ENCODE results near the gene DYNAP. TPM values are rescaled to one million over a fixed set of nuclear protein-coding genes. Genes with fewer than 3 reads are reported as not detected.

DYNAP gene
- total RNA-seq, 4 donors from 2014 or later, result not detected

DNA sequence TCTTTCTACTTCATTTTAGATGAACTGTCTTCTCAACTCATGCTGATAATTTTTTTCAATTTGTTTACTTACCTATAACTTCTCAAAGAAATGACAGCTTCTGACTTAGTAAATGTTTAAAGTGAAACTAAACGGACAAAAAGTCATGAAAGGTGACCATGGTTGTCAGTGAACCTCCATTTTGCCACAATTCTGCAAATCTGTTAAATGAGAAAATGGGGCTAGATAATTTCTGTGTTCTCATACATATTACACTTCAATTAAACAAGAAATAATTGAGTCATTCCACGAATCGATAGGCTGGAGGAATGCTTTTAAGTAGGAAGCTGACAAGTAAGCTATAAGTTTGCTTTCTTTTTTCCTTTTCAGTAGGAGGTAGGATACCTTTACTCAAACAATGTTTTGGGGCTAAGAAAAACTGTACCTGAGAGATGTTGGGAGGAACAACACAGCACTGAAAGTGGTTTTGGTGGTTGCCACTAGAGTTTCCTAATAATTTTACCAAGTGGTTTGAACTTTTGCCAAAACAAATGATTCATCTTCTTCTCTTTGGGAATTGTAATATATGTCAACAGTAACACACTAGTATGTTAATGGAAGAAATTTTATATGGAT, 17.1 kb downstream of the DYNAP start:
- Histone ChIP-seq H3K27me3 (no peaks in the 10 kb centered on the region), H3K27ac (replicated peaks in 1 of 4) (no peak overlapping the region), H3K9me3 (no peaks in the 10 kb centered on the region), H3K36me3 (no peaks in the 10 kb centered on the region), H3K4me3 (no peak overlapping the region), H3K4me1 (no peaks in the 10 kb centered on the region)
- no peak for DNase-seq (ENCODE audit: extremely low spot score)
- TF ChIP-seq, protein P1, sequence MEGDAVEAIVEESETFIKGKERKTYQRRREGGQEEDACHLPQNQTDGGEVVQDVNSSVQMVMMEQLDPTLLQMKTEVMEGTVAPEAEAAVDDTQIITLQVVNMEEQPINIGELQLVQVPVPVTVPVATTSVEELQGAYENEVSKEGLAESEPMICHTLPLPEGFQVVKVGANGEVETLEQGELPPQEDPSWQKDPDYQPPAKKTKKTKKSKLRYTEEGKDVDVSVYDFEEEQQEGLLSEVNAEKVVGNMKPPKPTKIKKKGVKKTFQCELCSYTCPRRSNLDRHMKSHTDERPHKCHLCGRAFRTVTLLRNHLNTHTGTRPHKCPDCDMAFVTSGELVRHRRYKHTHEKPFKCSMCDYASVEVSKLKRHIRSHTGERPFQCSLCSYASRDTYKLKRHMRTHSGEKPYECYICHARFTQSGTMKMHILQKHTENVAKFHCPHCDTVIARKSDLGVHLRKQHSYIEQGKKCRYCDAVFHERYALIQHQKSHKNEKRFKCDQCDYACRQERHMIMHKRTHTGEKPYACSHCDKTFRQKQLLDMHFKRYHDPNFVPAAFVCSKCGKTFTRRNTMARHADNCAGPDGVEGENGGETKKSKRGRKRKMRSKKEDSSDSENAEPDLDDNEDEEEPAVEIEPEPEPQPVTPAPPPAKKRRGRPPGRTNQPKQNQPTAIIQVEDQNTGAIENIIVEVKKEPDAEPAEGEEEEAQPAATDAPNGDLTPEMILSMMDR (IDR thresholded peaks at IDR 0.05), result no peak
- TF ChIP-seq POLR2A (IDR thresholded peaks at IDR 0.05; ENCODE audit: low read depth) (no peak), EP300 (IDR thresholded peaks at IDR 0.05) (no peak), POLR2AphosphoS5 (IDR thresholded peaks at IDR 0.05) (no peak)
- 73% methylated on average over 3 of the region's 3 CpGs for WGBS
- intact Hi-C loops (cut with DNase I), result no loop called here

DNA sequence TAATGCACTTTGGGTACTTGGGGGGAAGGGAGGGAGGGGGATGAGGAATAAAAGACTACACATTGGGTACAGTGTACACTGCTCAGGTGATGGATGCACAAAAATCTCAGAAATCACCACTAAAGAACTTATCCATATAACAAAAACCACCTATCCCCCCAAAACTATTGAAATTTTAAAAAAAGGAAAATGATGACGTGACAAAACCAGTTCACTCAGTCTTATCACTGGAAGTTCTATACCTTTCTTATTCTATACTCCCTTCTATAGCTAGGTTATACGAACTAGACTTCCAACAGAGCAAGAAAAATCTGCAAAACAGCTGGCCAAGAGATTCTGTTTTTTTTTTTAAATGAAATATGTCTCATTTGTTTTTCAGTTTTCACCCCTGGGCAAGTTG, 20.8 kb downstream of the DYNAP start:
- Histone ChIP-seq H3K27ac (replicated peaks in 1 of 4) (no peak overlapping the region), H3K4me3 (no peak overlapping the region), H3K36me3 (no peaks in the 10 kb centered on the region), H3K27me3 (no peaks in the 10 kb centered on the region), H3K9me3 (no peaks in the 10 kb centered on the region), H3K4me1 (no peaks in the 10 kb centered on the region)
- 66% methylated on average over 2 of the region's 2 CpGs for WGBS
- intact Hi-C loops (cut with DNase I), result no loop called here
- DNase-seq (ENCODE audit: extremely low spot score), result no peak
- TF ChIP-seq, protein P1 (IDR thresholded peaks at IDR 0.05), result no peak
- no peak for TF ChIP-seq POLR2AphosphoS5 (IDR thresholded peaks at IDR 0.05)
- no peak for TF ChIP-seq POLR2A (IDR thresholded peaks at IDR 0.05; ENCODE audit: low read depth)
- no peak for TF ChIP-seq EP300 (IDR thresholded peaks at IDR 0.05)

DNA sequence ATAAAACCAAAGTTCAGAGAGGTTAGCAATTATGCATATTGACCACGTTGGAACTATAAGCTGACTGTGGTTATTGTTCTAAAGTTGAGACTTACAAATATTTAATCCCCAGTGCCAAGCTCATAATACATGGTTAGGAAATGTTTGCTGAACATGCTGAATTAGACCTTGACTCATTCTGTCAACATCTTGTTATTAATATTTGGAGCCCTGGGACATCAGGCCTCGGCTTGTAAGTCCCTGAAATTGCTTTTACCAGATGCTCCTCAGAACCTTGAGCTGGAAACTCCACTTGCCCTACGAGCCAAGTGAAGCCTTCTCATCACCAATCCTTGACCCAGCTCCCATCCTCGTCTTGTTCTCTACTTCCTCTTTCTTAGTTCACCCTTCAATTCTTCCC, 21.2 kb downstream of the DYNAP start:
- DNase-seq (ENCODE audit: extremely low spot score), result no peak
- Histone ChIP-seq H3K27me3 (no peaks in the 10 kb centered on the region), H3K27ac (replicated peaks in 1 of 4) (no peak overlapping the region), H3K36me3 (no peaks in the 10 kb centered on the region), H3K4me1 (no peaks in the 10 kb centered on the region), H3K9me3 (no peaks in the 10 kb centered on the region), H3K4me3 (no peak overlapping the region)
- TF ChIP-seq, protein P1 (IDR thresholded peaks at IDR 0.05), result no peak
- no peak for TF ChIP-seq POLR2A (IDR thresholded peaks at IDR 0.05; ENCODE audit: low read depth)
- no peak for TF ChIP-seq POLR2AphosphoS5 (IDR thresholded peaks at IDR 0.05)
- TF ChIP-seq EP300 (IDR thresholded peaks at IDR 0.05), result no peak
- WGBS, result 58% methylated on average over 4 of the region's 4 CpGs
- intact Hi-C loops (cut with DNase I), result no loop called here

DNA sequence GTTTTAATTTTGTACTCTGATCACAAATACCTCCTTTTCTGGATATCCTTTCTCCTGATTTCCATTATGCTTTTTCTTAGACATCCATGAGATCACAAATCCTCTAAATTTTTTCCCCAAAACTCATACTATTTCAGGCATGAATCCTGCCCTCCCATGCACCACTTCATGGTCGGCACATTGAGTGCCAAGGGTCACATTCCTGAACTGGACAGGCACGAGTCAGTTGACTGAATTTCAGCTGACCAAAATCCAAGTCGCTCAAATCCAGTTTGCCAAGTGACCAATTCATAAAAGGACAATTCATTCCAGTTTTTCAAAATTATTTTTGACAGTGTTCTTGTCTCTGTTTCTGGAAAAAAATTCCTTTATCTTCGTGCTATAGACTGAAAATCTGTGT, 22.1 kb downstream of the DYNAP start:
- no peak overlapping the region for H3K4me3 ChIP-seq
- intact Hi-C loops (cut with DNase I), result no loop called here
- H3K27me3 ChIP-seq, result no peaks in the 10 kb centered on the region
- no peaks in the 10 kb centered on the region for H3K36me3 ChIP-seq
- no peaks in the 10 kb centered on the region for H3K4me1 ChIP-seq
- TF ChIP-seq POLR2A (IDR thresholded peaks at IDR 0.05; ENCODE audit: low read depth), result no peak
- TF ChIP-seq EP300 (IDR thresholded peaks at IDR 0.05), result no peak
- TF ChIP-seq POLR2AphosphoS5 (IDR thresholded peaks at IDR 0.05), result no peak
- TF ChIP-seq, protein P1 (IDR thresholded peaks at IDR 0.05), result no peak
- no peak for DNase-seq (ENCODE audit: extremely low spot score)
- no peak overlapping the region for H3K27ac ChIP-seq (replicated peaks in 1 of 4)
- 81% methylated on average over 4 of the region's 4 CpGs for WGBS
- no peaks in the 10 kb centered on the region for H3K9me3 ChIP-seq
